Tibial nerve (tissue), 3 donors: ENCODE data around the gene REX1BD.

Source experiments
- CTCF ChIP-seq, 5 experiments: fragments of 200-600 bp in 3 of 5; fragments of 450-650 bp in 2 of 5; sonication (generic) in 3 of 5; IDR thresholded peaks; one replicate each; pipeline ENCODE4 v1.5.1; 2016 to 2019; ENCODE audit warnings: antibody characterized with exemption in 5 of 5, mild to moderate bottlenecking in 3 of 5, moderate library complexity in 2 of 5
- POLR2A ChIP-seq, 2 donors: fragments of 450-650 bp; IDR thresholded peaks; one replicate each; pipeline ENCODE4 v1.6.1; 2017; ENCODE audit warnings: antibody characterized with exemption in 2 of 2, mild to moderate bottlenecking in 2 of 2, moderate library complexity in 2 of 2

GRCh38 chr19:18574691-18575291 is 13.8 kb upstream of the REX1BD start:
- no peak for TF ChIP-seq CTCF (IDR thresholded peaks at IDR 0.05)
- no peak for TF ChIP-seq POLR2A (IDR thresholded peaks at IDR 0.05)
